PC-3 (cell line): ENCODE results near the gene IL24.

Source experiments
- EZH2 ChIP-seq: fragments of 300-600 bp; sonication (generic); IDR thresholded peaks from one replicate; pipeline ENCODE4 v1.6.1; 2017; ENCODE audit warnings: antibody characterized with exemption, mild to moderate bottlenecking, low read length; ENCODE audit not compliant: unreplicated experiment
- EZH2phosphoT487 ChIP-seq: fragments of 300-600 bp; sonication (generic); IDR thresholded peaks from 2 replicates; pipeline ENCODE4 v1.6.1; 2018; ENCODE audit warnings: mild to moderate bottlenecking, antibody characterized with exemption, low read length, borderline replicate concordance
- TF ChIP-seq, protein P1 (sequence below): fragments of 300-600 bp; sonication (generic); conservative IDR thresholded peaks from 2 replicates; pipeline ENCODE4 v1.5.1; 2017; ENCODE audit warnings: antibody characterized with exemption, low read depth, mild to moderate bottlenecking, low read length

- TF ChIP-seq, protein P1, sequence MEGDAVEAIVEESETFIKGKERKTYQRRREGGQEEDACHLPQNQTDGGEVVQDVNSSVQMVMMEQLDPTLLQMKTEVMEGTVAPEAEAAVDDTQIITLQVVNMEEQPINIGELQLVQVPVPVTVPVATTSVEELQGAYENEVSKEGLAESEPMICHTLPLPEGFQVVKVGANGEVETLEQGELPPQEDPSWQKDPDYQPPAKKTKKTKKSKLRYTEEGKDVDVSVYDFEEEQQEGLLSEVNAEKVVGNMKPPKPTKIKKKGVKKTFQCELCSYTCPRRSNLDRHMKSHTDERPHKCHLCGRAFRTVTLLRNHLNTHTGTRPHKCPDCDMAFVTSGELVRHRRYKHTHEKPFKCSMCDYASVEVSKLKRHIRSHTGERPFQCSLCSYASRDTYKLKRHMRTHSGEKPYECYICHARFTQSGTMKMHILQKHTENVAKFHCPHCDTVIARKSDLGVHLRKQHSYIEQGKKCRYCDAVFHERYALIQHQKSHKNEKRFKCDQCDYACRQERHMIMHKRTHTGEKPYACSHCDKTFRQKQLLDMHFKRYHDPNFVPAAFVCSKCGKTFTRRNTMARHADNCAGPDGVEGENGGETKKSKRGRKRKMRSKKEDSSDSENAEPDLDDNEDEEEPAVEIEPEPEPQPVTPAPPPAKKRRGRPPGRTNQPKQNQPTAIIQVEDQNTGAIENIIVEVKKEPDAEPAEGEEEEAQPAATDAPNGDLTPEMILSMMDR: no peak
- TF ChIP-seq EZH2: no peak
- TF ChIP-seq EZH2phosphoT487: no peak
Measured at GRCh38 chr1:206922524-206922923, 25.3 kb downstream of the IL24 start.
